Suppressor macrophage treated with lipopolysaccharide for 4 hours (primary cell): ENCODE measurements around the gene AP2A1.
A peak's percentile ranks its signal among the peaks of the same experiment; 100 is the strongest.
"Not testable (repeated sequence)": the region's sequence is repeated elsewhere in the genome, so short reads cannot be mapped to it uniquely, and the experiment has no call there.

Experiments
- DNase-seq: peaks from one replicate; pipeline ENCODE4 v3.0.0-alpha.2; 2020

The AP2A1 gene

GRCh38 chr19:49766930-49767299 lies at the start of gene AP2A1:
Gene AP2A1 (plus strand): TSS chr19:49767001. CDS start chr19:49767134, 133 bp downstream.
- DNase-seq: no peak

GRCh38 chr19:49718511-49718910 lies 48.3 kb upstream of the AP2A1 start:
- no peak for DNase-seq

- DNase-seq: no peak
Observed at GRCh38 chr19:49718991-49719390, 47.8 kb upstream of the AP2A1 start.

- not testable (repeated sequence) for DNase-seq
Observed at GRCh38 chr19:49719420-49719819, 47.4 kb upstream of the AP2A1 start.

- DNase-seq: no peak
Observed at GRCh38 chr19:49727217-49728030, 39.4 kb upstream of the AP2A1 start.

- no peak for DNase-seq
Observed at GRCh38 chr19:49730166-49730565, 36.6 kb upstream of the AP2A1 start.

GRCh38 chr19:49738268-49738667 lies 28.5 kb upstream of the AP2A1 start:
- peak; percentile 43 for DNase-seq

- no peak for DNase-seq
Observed at GRCh38 chr19:49739098-49739497, 27.7 kb upstream of the AP2A1 start.

GRCh38 chr19:49739933-49740332 lies 26.9 kb upstream of the AP2A1 start:
- no peak for DNase-seq

- peak; percentile 7 for DNase-seq
Observed at GRCh38 chr19:49741210-49741844, 25.5 kb upstream of the AP2A1 start.

GRCh38 chr19:49744946-49745381 lies 21.8 kb upstream of the AP2A1 start:
- DNase-seq: no peak

- peak; percentile 55 for DNase-seq
Observed at GRCh38 chr19:49746206-49746958, 20.4 kb upstream of the AP2A1 start.

- no peak for DNase-seq
Observed at GRCh38 chr19:49749055-49749716, 17.6 kb upstream of the AP2A1 start.

GRCh38 chr19:49749771-49750170 lies 17.0 kb upstream of the AP2A1 start:
- DNase-seq: no peak

GRCh38 chr19:49752701-49753100 lies 14.1 kb upstream of the AP2A1 start:
- no peak for DNase-seq

GRCh38 chr19:49755956-49756355 lies 10.8 kb upstream of the AP2A1 start:
- DNase-seq: no peak

- no peak for DNase-seq
Observed at GRCh38 chr19:49758292-49758691, 8.5 kb upstream of the AP2A1 start.

- no peak for DNase-seq
Observed at GRCh38 chr19:49761249-49761624, 5.6 kb upstream of the AP2A1 start.

- DNase-seq: peak; percentile 29
Observed at GRCh38 chr19:49761625-49762311, 5.0 kb upstream of the AP2A1 start.

GRCh38 chr19:49763230-49763629 lies 3.6 kb upstream of the AP2A1 start, which contains the start of gene TSKS:
Gene TSKS (minus strand): TSS chr19:49763306. CDS start chr19:49763247, 59 bp downstream.
- DNase-seq: no peak

GRCh38 chr19:49764341-49764740 lies 2.5 kb upstream of the AP2A1 start:
- DNase-seq: no peak
